ENCODE measurements around the gene PRCC.

Gene PRCC

GRCh38 chr1:156847591-156848460 is 80.5 kb downstream of the PRCC start:
- Histone ChIP-seq H3K36me3 (ENCODE audit: control insufficient read depth, insufficient read depth, low read length) (no peaks in the 10 kb centered on the region), H3K4me1 (ENCODE audit: control insufficient read depth, insufficient read depth, low read length) (peaks cover 19% of the 10 kb centered on the region), H3K27me3 (ENCODE audit: control insufficient read depth, insufficient read depth, low read length) (peaks cover 100% of the 10 kb centered on the region), H3K27ac (ENCODE audit: low read depth, low read length) (no peak overlapping the region), H3K9me3 (ENCODE audit: control insufficient read depth, insufficient read depth, low read depth, low read length) (no peaks in the 10 kb centered on the region), H3K4me3 (ENCODE audit: low read depth, low read length) (peak overlapping the region; percentile 60), H3K9ac (ENCODE audit: low read length) (no peak overlapping the region)

DNA sequence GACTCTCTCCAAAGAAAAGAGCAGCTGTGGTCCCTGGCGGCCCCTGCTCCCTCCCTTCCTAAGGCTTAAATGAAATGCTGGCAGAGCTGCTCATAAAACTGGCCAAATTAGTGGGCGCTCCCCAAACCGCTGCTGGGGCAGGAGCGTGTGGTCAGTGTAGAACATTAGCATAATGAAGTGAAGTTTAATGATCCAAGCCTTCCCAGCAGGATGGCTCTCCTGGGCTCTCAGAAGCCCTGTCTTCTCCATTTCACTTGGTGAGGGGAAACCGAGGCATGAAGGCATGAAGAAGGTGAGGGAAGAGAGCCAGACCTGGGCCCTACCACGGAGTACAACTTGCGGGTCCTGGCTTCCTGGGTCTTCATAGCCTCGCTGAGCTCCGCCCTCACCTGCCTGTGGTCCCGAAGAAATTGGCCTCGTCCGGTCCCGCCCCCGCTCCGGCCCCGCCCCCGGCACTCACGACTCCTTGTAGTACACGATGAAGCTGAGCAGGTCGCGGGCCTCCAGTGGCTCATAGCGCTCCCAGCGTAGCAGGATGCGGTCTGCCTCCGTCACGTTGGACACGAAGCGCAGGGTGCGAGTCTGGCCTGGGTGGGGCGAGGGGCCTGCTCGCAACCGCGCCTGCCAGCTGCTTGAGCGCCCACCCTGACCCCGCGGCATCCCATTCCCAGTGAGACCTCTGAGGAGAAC is 81.3 kb downstream of the PRCC start:
- no peaks in the 10 kb centered on the region for H3K36me3 ChIP-seq (ENCODE audit: control insufficient read depth, insufficient read depth, low read length)
- H3K9me3 ChIP-seq (ENCODE audit: control insufficient read depth, insufficient read depth, low read depth, low read length), result no peaks in the 10 kb centered on the region
- H3K4me1 ChIP-seq (ENCODE audit: control insufficient read depth, insufficient read depth, low read length), result peaks cover 19% of the 10 kb centered on the region
- peaks cover 100% of the 10 kb centered on the region for H3K27me3 ChIP-seq (ENCODE audit: control insufficient read depth, insufficient read depth, low read length)
- peak overlapping the region; percentile 60 for H3K4me3 ChIP-seq (ENCODE audit: low read depth, low read length)
- no peak overlapping the region for H3K9ac ChIP-seq (ENCODE audit: low read length)
- H3K27ac ChIP-seq (ENCODE audit: low read depth, low read length), result no peak overlapping the region

DNA sequence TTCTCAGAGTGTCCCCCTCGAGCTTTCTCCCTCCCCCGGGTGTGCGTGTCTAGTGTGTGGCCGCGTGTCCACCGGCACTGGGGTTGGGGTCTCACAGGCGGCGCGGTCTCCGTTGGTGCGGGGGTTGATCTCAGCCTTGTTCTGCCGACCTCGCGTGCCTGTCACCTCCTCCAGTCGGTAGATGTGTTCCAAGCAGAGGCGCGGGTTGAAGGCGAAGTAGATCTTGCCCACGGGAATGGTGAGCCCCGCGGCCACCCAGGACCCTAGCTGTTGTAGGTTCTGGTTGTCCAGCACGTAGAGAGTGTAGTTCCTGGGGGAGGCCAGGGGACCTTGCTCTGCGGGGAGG is 81.8 kb downstream of the PRCC start:
- Histone ChIP-seq H3K27me3 (ENCODE audit: control insufficient read depth, insufficient read depth, low read length) (peaks cover 100% of the 10 kb centered on the region), H3K9ac (ENCODE audit: low read length) (no peak overlapping the region), H3K4me3 (ENCODE audit: low read depth, low read length) (peak overlapping the region; percentile 60), H3K9me3 (ENCODE audit: control insufficient read depth, insufficient read depth, low read depth, low read length) (no peaks in the 10 kb centered on the region), H3K4me1 (ENCODE audit: control insufficient read depth, insufficient read depth, low read length) (peaks cover 19% of the 10 kb centered on the region), H3K36me3 (ENCODE audit: control insufficient read depth, insufficient read depth, low read length) (no peaks in the 10 kb centered on the region), H3K27ac (ENCODE audit: low read depth, low read length) (no peak overlapping the region)
